Measurements from ENCODE around the gene NFIB.

DNA sequence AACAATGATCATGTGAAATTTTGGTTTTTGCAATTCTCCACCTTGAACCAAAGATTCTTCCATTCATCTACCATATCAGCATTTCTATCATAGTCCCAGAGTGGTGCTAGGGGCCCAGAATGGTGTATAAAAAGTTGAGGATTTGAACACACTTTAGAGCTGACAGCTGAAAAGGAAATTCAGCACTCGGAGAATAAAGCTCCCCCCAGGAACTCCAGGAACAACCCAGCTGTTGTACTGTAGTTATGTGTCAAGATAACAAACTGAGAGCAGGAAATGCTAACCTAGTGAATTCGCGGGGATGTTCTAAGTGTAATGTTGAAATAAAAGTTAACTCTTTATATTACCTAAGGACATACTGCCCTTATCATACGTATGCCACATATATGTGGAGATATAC is 216.7 kb downstream of the NFIB start:
- TF ChIP-seq, protein P1, sequence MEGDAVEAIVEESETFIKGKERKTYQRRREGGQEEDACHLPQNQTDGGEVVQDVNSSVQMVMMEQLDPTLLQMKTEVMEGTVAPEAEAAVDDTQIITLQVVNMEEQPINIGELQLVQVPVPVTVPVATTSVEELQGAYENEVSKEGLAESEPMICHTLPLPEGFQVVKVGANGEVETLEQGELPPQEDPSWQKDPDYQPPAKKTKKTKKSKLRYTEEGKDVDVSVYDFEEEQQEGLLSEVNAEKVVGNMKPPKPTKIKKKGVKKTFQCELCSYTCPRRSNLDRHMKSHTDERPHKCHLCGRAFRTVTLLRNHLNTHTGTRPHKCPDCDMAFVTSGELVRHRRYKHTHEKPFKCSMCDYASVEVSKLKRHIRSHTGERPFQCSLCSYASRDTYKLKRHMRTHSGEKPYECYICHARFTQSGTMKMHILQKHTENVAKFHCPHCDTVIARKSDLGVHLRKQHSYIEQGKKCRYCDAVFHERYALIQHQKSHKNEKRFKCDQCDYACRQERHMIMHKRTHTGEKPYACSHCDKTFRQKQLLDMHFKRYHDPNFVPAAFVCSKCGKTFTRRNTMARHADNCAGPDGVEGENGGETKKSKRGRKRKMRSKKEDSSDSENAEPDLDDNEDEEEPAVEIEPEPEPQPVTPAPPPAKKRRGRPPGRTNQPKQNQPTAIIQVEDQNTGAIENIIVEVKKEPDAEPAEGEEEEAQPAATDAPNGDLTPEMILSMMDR (IDR thresholded peaks at IDR 0.05): no peak
- TF ChIP-seq POLR2A (IDR thresholded peaks at IDR 0.05): no peak

All from body of pancreas (tissue), 4 donors.